GM18502 (cell line): ENCODE results near the gene MRPS17.
"Not testable (repeated sequence)": the region's sequence is repeated elsewhere in the genome, so short reads cannot be mapped to it uniquely, and the experiment has no call there.

Source experiments
- ATAC-seq: cut with Tn5 transposase; IDR thresholded peaks from one replicate; pipeline ENCODE4 v1.9.1; 2021; ENCODE audit warnings: mild to moderate bottlenecking; ENCODE audit not compliant: unreplicated experiment, poor library complexity

MRPS17 gene

GRCh38 chr7:55951637-55952351 is at the start of gene MRPS17:
Gene MRPS17, plus strand, starts transcription at chr7:55951877. Its CDS starts 1,319 bp downstream, at chr7:55953196.
- peak; percentile 100 for ATAC-seq

- ATAC-seq = peak; percentile 98
These were observed 47.5 kb upstream of the MRPS17 start for GRCh38 chr7:55903985-55904759.

- ATAC-seq = no peak
These were observed 38.9 kb upstream of the MRPS17 start for GRCh38 chr7:55912748-55913158.

GRCh38 chr7:55917771-55918170 is 33.9 kb upstream of the MRPS17 start:
- ATAC-seq = no peak

GRCh38 chr7:55928006-55928767 is 23.5 kb upstream of the MRPS17 start:
- ATAC-seq = no peak

GRCh38 chr7:55931421-55932151 is 20.1 kb upstream of the MRPS17 start:
- no peak for ATAC-seq

- ATAC-seq = no peak
These were observed 12.1 kb upstream of the MRPS17 start for GRCh38 chr7:55939514-55940123.

GRCh38 chr7:55946545-55946944 is 5.1 kb upstream of the MRPS17 start:
- no peak for ATAC-seq

- not testable (repeated sequence) for ATAC-seq
These were observed 635 bp downstream of the MRPS17 start for GRCh38 chr7:55952352-55952671.

GRCh38 chr7:55953707-55954475 is 2.2 kb downstream of the MRPS17 start:
- no peak for ATAC-seq

- ATAC-seq = no peak
These were observed 5.5 kb downstream of the MRPS17 start for GRCh38 chr7:55957190-55957589.

GRCh38 chr7:55962014-55962413 is 10.3 kb downstream of the MRPS17 start:
- no peak for ATAC-seq

- no peak for ATAC-seq
These were observed 12.0 kb downstream of the MRPS17 start for GRCh38 chr7:55963584-55964168.

GRCh38 chr7:55964261-55965099 is 12.8 kb downstream of the MRPS17 start, which contains the start of gene NIPSNAP2:
Gene NIPSNAP2, plus strand, starts transcription at chr7:55964585. Its CDS starts 25 bp downstream, at chr7:55964610.
- peak; percentile 85 for ATAC-seq

GRCh38 chr7:55965100-55965470 is 13.4 kb downstream of the MRPS17 start:
- ATAC-seq = no peak

GRCh38 chr7:55965805-55966421 is 14.2 kb downstream of the MRPS17 start:
- no peak for ATAC-seq

- no peak for ATAC-seq
These were observed 15.2 kb downstream of the MRPS17 start for GRCh38 chr7:55966851-55967250.

GRCh38 chr7:55969391-55969790 is 17.7 kb downstream of the MRPS17 start:
- ATAC-seq = no peak
